Kidney epithelial cell (primary cell): ENCODE results near the gene MITF. TPM values are rescaled to one million over a fixed set of nuclear protein-coding genes. Genes with fewer than 3 reads are reported as not detected.

Experiments
- DNase-seq: peaks from one replicate; pipeline ENCODE4 v3.0.0-alpha.2; 2010; ENCODE audit warnings: low read depth
- H3K27me3 ChIP-seq: 2 replicates; pipeline ENCODE4 v1.6.0; 2011; ENCODE audit warnings: low read length; ENCODE audit not compliant: control insufficient read depth, insufficient read depth
- H3K36me3 ChIP-seq: 2 replicates; pipeline ENCODE4 v1.5.1; 2011; ENCODE audit warnings: low read length; ENCODE audit not compliant: control insufficient read depth, insufficient read depth
- H3K4me3 ChIP-seq: 2 replicates; pipeline ENCODE4 v1.5.1; 2011; ENCODE audit warnings: low read depth, mild to moderate bottlenecking, control low read depth, low read length
- CTCF ChIP-seq: IDR thresholded peaks from 2 replicates; pipeline ENCODE4 v1.5.1; 2011; ENCODE audit warnings: mild to moderate bottlenecking, moderate library complexity, low read length, control low read depth, inconsistent platforms; ENCODE audit not compliant: insufficient read depth, poor library complexity, severe bottlenecking
- total RNA-seq: library from RNA; depleted of rRNA; stranded (reverse); fragments of >200 nt; gene quantifications from 2 replicates; pipeline ENCODE4 v1.2.3, GENCODE V29; 2015

Gene MITF
- total RNA-seq, 1 donor from 2014 or later: 5.8 TPM

DNA sequence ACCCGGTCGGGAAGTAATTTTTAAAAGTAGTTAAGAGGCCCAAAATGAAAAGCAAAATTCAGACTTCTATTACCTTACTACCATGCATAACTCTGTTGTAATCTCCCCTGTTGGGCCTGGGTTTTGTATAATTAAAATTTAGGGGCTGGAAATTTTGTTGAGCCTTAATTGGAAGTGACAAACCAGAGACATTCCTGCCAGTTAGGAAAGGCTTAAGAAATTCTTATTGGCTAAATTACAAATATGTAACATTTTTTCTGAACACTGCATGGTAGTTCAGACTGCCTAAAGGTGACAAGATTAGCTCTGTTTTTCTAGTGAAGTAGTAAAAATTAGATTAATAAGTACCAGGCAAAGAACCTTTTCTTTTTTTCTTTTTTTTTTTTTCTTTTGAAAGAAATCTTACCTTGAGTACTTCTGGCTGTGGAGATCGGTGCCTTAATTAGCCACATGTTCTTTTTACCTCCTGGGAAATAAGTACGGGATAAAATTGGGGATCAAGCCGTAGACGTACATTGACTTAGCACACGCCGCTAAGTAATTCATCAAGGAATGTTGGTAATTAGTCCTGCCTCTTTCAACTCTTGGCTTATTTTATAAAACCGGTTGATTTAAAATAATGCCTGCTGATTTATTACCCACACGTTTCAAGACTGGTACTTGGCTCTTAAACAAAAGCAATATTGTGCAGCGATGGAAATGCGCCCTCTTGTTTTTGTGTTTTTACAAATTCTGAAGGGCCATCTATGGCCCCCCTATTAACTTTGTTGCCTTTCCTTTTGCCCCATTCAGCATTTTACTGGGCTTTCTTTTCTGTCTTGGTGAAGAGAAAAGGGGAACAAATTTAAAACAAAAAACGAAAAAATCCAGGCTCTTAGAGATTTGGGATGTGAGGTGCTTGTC lies 149.0 kb downstream of the MITF start:
- Histone ChIP-seq H3K4me3 (no peak overlapping the region), H3K27me3 (no peaks in the 10 kb centered on the region), H3K36me3 (no peaks in the 10 kb centered on the region)
- no peak for DNase-seq
- TF ChIP-seq CTCF: no peak

DNA sequence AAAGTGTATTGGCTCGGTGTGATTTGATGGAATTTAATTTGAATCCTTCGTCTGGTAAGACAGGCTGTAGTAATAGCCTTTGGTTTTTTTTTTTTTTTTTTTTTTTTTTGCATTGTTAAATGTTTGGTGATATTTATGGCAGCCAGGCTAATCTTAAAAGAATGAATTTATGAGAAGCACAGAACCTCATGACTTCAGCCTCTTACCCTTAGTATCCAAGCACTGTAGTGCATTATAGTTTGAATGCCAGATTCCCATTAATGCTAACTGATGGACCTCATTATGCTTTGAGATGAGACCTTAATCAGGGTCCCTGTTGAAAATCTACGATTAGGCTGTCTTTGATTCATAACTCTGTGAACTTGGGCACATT lies 149.7 kb downstream of the MITF start:
- H3K36me3 ChIP-seq: no peaks in the 10 kb centered on the region
- H3K4me3 ChIP-seq: no peak overlapping the region
- TF ChIP-seq CTCF: no peak
- DNase-seq: no peak
- H3K27me3 ChIP-seq: no peaks in the 10 kb centered on the region

- H3K4me3 ChIP-seq: no peak overlapping the region
- peak; percentile 42 for DNase-seq
- H3K36me3 ChIP-seq: no peaks in the 10 kb centered on the region
- TF ChIP-seq CTCF: no peak
- no peaks in the 10 kb centered on the region for H3K27me3 ChIP-seq
Observed at GRCh38 chr3:69890084-69890483, 150.8 kb downstream of the MITF start.

DNA sequence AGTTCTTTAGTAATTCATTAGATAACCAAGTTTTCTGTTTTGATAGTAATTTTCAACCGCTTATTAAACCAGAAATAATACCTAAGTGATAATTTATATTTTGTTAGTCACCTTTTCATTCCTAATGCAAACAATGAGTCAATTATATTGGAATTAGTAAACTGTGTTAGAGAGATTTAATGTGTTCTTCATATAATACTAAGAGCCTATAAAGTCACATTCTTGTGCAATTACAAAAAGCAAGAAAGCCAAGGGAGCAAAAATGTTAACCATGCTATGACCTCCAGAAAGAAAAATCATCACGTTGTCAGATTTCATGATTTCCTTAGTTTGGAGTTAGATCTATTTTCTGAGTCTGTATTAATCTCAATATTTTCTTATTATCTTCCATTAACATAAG lies 151.4 kb downstream of the MITF start:
- H3K4me3 ChIP-seq: no peak overlapping the region
- no peaks in the 10 kb centered on the region for H3K27me3 ChIP-seq
- no peaks in the 10 kb centered on the region for H3K36me3 ChIP-seq
- no peak for DNase-seq
- no peak for TF ChIP-seq CTCF

DNA sequence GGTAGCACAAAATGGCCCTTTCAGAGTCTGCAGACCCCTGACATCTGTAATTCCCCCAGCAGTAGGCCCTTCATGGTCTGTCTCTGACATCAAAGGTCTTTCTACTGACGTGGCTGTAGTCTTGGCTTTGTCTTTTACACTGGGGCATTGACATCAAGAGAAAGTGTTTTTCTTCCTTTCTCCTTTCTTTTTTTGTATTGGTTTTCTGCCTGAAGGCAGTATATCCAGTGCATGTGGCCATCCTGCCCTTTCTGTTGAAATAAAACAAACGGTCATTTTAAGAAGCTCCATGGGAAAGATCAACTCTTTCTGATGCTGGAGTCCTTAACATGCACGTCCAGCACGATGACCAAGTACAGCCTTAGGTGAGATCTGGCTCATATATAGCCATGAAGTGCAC lies 153.4 kb downstream of the MITF start:
- H3K27me3 ChIP-seq: no peaks in the 10 kb centered on the region
- TF ChIP-seq CTCF: no peak
- H3K4me3 ChIP-seq: no peak overlapping the region
- DNase-seq: no peak
- H3K36me3 ChIP-seq: no peaks in the 10 kb centered on the region

GRCh38 chr3:69893274-69893673 lies 154.0 kb downstream of the MITF start:
- Histone ChIP-seq H3K27me3 (no peaks in the 10 kb centered on the region), H3K4me3 (no peak overlapping the region), H3K36me3 (no peaks in the 10 kb centered on the region)
- no peak for DNase-seq
- TF ChIP-seq CTCF: no peak
